ENCODE measurements around the gene PKLR. TPM values are rescaled to one million over a fixed set of nuclear protein-coding genes. Genes with fewer than 3 reads are reported as not detected.

Gene PKLR
- total and polyA plus RNA-seq, 7 donors, result 0.01 TPM; not detected in 6

- H3K27ac ChIP-seq, result no peak overlapping the region
- H3K9me3 ChIP-seq, result no peaks in the 10 kb centered on the region
- no peaks in the 10 kb centered on the region for H3K36me3 ChIP-seq (ENCODE audit: insufficient read depth in 1 of 2, low read depth in 1 of 2)
- 73 to 86% (median 84%) methylated on average over 3 of the region's 3 CpGs for WGBS, 3 donors
- H3K4me1 ChIP-seq, result no peaks in the 10 kb centered on the region
- intact Hi-C loops (cut with DNase I), result no loop called here
- H3K4me3 ChIP-seq, result no peak overlapping the region
- ATAC-seq, result no peak
- DNase-seq, result no peak
- TF ChIP-seq, protein P1, sequence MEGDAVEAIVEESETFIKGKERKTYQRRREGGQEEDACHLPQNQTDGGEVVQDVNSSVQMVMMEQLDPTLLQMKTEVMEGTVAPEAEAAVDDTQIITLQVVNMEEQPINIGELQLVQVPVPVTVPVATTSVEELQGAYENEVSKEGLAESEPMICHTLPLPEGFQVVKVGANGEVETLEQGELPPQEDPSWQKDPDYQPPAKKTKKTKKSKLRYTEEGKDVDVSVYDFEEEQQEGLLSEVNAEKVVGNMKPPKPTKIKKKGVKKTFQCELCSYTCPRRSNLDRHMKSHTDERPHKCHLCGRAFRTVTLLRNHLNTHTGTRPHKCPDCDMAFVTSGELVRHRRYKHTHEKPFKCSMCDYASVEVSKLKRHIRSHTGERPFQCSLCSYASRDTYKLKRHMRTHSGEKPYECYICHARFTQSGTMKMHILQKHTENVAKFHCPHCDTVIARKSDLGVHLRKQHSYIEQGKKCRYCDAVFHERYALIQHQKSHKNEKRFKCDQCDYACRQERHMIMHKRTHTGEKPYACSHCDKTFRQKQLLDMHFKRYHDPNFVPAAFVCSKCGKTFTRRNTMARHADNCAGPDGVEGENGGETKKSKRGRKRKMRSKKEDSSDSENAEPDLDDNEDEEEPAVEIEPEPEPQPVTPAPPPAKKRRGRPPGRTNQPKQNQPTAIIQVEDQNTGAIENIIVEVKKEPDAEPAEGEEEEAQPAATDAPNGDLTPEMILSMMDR (IDR thresholded peaks at IDR 0.05), result no peak
- H3K27me3 ChIP-seq (ENCODE audit: insufficient read depth in 3 of 3, low read length in 2 of 3), result peaks cover 0 to 23% (median 5%) of the 10 kb centered on the region in 3 donors
Observed at GRCh38 chr1:155296661-155297060, 4.6 kb downstream of the PKLR start.

DNA sequence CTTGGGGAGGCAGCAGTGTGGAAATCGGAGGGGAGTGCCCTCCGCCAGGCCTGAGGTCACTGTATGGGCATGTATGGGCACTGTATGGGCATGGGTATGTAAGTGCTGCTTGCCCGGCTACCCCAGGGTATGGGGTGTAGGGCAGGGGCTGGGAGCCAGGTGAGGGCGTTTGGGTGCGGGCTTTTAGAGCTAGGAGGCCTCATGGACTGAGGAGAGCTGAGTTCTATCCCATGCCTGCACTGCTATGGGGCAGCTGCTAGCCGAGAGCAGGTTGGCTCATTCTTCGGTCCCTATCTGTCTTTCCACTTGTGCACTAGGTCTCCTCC is 5.3 kb downstream of the PKLR start:
- TF ChIP-seq, protein P1 (IDR thresholded peaks at IDR 0.05), result no peak
- H3K4me3 ChIP-seq, result no peak overlapping the region
- H3K27me3 ChIP-seq (ENCODE audit: insufficient read depth in 3 of 3, low read length in 2 of 3), result peaks cover 0 to 23% (median 5%) of the 10 kb centered on the region in 3 donors
- H3K4me1 ChIP-seq, result no peaks in the 10 kb centered on the region
- ATAC-seq (no peak), DNase-seq (no peak)
- intact Hi-C loops (cut with DNase I), result no loop called here
- WGBS, 3 donors, result 77 to 81% (median 78%) methylated on average over 7 of the region's 7 CpGs
- no peak overlapping the region for H3K27ac ChIP-seq
- H3K36me3 ChIP-seq (ENCODE audit: insufficient read depth in 1 of 2, low read depth in 1 of 2), result no peaks in the 10 kb centered on the region
- H3K9me3 ChIP-seq, result no peaks in the 10 kb centered on the region

DNA sequence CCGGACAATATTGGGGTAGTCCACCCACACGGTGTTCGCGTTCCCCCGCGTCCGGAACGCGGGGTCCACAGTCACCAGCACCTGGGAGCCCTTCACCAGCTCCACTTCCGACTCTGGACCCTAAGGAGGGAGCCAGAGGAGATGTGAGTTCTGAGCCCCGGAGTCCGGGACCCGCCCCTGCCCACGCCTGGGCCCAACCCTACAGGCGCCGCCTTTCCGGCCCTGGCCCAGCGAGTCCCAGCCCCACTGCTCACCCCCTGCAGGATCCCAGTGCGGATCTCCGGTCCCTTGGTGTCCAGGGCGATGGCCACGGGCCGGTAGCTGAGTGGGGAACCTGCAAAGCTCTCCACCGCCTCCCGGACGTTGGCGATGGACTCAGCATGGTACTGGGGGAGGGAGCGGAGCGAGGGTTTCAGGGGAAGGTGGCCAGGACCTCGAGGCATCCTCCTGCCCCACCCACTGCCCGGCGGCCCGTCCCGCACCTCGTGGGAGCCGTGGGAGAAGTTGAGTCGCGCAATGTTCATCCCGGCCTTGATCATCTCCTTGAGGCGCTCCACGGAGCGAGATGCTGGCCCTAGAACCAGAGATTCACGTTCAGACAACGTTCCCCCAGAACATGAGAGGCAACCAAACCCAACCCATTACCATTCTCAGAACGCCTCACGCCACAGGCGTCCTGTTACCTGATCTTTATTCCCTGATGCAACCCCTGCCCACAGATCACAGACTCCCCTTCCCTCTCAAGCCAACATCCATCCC is 5.9 kb downstream of the PKLR start:
- ATAC-seq (peak in 3 of 4 donors; percentile 16 to 34 (median 26)), DNase-seq (no peak)
- Histone ChIP-seq H3K27me3 (ENCODE audit: insufficient read depth in 3 of 3, low read length in 2 of 3) (peaks cover 0 to 23% (median 5%) of the 10 kb centered on the region in 3 donors), H3K9me3 (no peaks in the 10 kb centered on the region), H3K4me1 (no peaks in the 10 kb centered on the region), H3K36me3 (ENCODE audit: insufficient read depth in 1 of 2, low read depth in 1 of 2) (no peaks in the 10 kb centered on the region), H3K4me3 (peak overlapping the region; percentile 8), H3K27ac (no peak overlapping the region)
- intact Hi-C loops (cut with DNase I), result no loop called here
- 10 to 11% (median 11%) methylated on average over 41 to 47 of the region's 47 CpGs for WGBS, 3 donors
- TF ChIP-seq, protein P1 (IDR thresholded peaks at IDR 0.05), result no peak

DNA sequence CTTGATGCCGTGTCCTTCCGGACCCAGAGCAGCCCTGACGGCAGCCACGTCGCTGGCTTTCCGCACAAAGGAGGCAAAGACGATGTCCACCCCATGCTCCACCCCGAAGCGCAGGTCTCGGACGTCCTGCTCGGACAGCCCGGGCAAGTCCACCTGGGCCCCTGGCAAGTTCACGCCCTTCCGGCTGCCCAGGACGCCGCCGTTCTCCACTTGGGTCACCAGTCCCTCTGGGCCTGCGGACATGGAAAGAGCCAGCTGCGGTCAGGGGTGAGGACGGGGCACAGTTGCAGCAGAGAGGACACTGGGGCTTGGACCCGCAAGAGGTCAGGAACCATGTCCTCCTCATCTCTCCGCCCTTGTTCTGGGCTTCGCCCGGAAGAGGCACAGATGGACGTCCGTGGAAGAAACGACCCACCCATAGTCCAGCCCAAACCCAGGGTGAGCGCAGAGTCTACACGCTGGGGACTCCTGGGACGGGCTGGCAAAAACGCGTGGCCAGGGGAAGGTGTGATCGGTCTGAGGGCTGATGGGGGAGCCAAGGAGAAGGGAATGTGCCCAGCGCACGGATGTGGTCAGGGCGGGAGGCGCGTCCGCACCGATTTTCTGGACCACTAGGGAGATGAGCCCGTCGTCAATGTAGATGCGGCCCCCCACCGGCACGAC is 6.6 kb downstream of the PKLR start:
- H3K9me3 ChIP-seq, result no peaks in the 10 kb centered on the region
- H3K36me3 ChIP-seq (ENCODE audit: insufficient read depth in 1 of 2, low read depth in 1 of 2), result no peaks in the 10 kb centered on the region
- TF ChIP-seq, protein P1 (IDR thresholded peaks at IDR 0.05), result no peak
- H3K27ac ChIP-seq, result no peak overlapping the region
- H3K4me1 ChIP-seq, result no peaks in the 10 kb centered on the region
- ATAC-seq, result peak in 1 of 4 donors; percentile 13
- H3K27me3 ChIP-seq (ENCODE audit: insufficient read depth in 3 of 3, low read length in 2 of 3), result peaks cover 0 to 23% (median 5%) of the 10 kb centered on the region in 3 donors
- WGBS, 3 donors, result 33 to 34% (median 33%) methylated on average over 46 of the region's 46 CpGs
- intact Hi-C loops (cut with DNase I), result no loop called here
- DNase-seq, result no peak
- H3K4me3 ChIP-seq, result peak overlapping the region; percentile 8
